HG03575 (cell line): ENCODE results near the gene LYST.

Source experiments
- ATAC-seq: cut with Tn5 transposase; IDR thresholded peaks from one replicate; pipeline ENCODE4 v1.9.1; 2021; ENCODE audit not compliant: unreplicated experiment, insufficient number of reproducible peaks, low FRiP score; ENCODE audit errors: extremely low read depth

The LYST gene

DNA sequence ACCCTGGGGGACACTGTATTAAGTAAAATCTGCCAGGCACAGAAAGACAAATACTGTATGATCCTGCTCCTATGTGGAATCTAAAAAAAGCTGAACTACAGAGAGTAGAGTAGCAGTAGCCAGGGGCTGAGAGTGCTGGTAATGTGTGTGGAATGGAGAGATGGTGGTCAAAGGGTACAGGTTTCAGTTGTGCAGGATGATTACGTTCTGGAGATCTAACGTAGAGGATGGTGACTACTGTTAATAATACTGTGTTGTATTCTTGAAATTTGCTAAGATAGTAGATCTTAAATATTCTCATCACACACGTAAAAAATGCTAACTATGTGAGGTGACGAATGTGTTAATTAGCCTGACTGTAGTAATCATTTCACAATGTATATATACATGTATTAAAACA, 177.3 kb downstream of the LYST start:
- no peak for ATAC-seq

DNA sequence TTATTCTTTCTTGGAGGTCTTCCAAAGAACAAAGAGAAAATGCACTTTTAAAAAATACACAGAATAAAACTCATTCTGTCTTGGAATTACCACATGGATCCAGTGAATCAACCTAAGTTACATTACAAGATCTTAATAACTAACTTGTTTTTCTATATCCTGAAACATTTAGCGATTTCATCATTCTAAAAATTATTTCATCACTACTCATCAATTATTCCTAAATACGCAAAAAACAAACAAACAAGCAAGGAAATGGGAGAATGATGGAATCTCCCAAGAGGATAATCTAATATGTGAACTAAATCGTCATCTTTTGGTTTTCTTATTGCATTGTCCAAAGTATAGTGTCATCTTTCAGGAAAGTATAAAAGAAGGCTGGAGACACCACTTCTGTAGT, 178.6 kb downstream of the LYST start:
- no peak for ATAC-seq

DNA sequence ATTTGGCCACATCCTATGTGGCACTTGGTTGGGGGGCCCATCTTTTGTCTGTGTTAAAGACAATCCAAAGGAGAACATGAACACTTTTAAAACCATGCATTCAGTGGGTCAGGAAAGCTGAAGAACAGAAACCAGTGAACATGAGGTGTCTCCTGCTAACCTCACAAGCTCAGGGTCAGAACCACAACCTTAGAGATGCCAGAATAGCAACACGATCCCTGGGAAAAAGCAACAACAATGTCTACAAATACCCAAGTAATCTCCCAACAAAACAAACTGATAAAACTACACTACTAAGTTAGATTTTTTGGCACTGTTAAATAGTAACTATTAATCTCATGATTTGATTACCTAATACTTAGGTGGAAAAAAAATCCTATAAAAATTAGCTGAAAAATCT, 183.1 kb downstream of the LYST start:
- no peak for ATAC-seq

DNA sequence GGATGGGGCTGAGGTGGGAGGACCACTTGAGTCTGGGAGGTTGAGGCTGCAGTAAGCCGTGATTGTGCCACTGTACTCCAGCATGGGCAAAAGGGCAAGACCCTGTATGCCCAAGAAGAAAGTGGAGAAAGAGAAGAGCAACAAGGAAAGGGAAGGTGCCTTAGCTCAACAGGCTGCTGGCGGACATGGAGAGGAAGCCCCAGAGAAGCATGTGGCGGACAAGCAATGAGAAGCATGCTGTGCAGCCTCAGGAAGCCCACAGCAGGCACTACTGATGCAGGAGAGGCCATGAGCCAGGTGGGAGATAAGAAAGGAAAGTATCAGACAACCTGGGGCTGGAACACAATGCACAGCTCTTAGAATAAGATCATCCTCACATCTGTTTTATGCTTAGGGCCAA, 184.5 kb downstream of the LYST start:
- no peak for ATAC-seq

DNA sequence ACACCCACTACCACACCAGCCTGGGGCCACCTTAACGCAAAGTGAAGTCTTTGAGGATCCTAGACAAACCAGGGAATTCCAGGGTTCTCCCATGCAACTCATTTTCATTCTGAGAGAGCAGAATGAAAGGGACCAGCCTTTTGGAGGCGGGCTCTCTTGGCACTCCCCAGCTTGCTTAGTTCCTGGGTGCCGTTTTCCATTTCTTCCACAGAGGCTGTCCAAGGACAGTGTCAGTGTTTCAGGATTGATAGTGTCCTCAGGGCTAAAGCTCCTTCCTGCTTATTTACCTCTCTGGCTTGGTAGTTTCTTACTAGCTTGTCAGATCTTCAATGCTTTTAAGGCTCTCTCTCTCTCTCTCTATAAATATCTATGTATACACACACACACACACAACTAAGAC, 187.1 kb downstream of the LYST start:
- ATAC-seq, result no peak

DNA sequence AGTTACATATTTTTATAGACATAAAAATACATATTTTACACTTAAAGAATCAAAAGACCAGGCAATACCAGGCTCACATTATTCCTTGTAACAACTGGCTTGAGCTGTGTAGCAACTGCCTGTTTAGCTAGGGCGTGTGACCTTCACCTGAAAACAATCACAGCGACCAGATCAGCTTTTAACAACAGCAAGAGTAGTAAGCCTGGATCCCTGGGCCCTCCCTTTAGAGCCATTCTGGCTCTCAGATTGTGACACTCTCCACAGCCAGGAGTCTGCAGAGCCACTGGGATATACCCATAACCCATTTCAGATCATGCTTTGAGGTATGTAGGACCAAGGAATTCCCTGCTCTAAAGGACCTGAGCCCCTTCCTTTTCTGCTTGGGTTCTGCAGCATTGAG, 187.7 kb downstream of the LYST start:
- ATAC-seq, result no peak

DNA sequence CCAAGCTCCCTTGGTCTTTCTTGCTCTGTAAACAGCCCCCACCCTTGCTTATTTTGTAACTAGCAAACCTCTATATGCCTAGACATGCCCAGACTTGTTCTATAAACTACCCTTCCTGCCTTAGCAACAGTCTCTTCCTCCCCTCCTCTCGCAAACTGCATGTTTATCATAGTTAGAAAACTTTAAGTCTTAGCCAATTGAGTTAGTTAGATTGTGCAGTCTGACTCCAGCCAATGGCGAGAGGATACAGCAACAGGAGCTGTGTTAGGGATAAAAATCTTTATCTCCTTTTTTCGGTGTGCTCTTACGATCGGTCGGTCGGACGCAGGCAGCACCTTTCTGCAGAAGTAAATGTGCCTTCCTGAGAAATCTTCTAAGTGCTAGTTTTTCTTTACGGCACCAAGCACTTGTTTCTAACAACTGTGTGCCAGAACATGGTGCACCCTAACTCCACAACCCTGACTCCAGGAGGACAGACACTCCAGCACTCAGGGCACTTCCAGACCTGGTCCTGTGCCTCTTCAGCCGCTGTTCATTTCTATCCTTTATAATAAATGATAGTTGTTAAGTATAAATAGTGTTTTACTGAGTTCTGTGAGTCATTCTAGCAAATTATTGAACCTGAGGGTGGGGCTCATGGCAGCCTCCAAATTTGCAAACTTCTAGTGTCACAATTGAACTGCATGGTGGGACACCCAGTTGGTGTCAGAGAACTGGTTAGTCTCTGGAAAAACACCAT, 191.4 kb downstream of the LYST start:
- no peak for ATAC-seq

DNA sequence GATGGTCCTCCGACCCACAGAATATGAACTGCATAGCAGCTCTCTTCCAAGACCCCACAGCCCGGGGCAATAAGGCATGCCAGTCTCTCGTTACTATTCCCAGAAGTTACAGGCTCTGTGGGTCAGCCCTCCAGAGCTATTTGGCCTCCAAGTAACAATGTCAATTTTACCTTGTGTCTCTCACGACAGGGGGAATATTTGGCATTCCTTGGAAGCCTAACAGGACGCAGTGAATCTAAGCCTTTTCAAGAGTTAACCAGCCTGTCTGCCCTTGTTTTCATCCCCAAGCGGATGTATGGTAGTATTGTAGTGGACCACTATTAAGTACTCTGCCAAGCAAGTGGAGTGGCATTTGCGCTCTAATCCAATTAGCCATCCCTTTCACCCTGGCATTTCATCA, 192.7 kb downstream of the LYST start:
- ATAC-seq, result no peak

DNA sequence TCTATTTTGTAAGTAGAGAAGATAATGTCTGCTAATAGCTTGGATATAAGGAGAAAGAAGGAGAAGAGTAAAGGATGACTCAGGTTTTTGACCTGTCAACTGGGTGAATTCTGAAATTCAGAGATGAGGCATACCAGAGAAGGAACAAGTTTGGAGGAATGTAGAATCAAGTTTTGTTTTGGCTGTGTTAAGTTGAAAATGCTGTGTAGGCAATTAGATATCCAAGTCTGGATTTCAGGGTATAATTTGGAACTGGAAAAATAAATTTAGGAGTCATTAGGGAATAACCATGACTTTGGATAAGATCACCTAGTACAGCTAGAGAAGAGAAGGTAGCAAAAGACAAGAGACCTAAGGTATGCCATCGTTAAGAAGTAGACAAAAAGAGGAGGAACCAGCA, 194.7 kb downstream of the LYST start:
- ATAC-seq, result no peak

DNA sequence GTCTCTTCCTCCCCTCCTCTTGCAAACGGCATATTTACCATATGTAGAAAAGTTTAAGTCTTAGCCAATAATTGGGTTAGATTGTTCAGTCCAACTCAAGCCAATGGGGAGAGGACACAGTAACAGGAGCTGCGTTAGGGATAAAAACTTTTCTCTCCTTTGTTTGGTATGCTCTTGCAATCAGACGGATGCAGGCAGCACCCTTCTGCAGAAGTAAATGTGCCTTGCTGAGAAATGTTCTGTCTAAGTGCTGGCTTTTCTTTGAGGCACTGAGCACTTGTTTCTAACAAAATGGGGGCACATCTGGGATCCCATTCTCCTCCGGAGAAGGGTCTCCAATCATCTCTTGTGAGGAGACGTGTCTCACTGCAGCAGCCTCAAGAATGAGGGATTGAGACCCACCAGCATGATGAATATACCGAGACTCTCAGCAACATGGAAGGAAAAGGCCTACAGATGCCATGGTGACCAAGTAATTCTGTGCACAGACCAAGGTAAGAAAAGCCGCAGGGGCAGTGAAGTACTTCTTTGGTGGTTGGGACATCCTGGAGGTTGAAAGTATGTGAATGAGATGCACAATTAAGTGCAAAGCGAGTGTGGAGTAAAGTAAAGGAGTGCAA, 196.4 kb downstream of the LYST start:
- no peak for ATAC-seq

DNA sequence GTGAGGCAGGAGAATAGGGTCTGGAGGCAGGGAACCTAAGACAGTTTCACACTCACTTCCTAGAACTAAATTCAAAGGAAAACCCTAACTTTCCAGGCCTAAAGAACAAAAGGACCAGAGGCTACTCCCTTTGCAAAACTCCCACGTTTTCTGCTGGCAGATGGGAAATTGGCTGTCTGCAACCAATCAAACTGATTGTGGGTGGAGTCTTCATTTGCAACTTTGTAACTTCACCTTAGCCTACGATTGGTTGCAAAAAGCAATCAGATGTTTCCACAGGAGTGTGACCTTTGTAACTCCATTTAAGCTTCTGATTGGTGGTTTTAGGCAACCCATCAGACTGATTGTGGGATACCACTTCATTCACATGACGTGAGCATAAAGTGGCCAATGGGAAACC, 197.4 kb downstream of the LYST start:
- ATAC-seq, result no peak

DNA sequence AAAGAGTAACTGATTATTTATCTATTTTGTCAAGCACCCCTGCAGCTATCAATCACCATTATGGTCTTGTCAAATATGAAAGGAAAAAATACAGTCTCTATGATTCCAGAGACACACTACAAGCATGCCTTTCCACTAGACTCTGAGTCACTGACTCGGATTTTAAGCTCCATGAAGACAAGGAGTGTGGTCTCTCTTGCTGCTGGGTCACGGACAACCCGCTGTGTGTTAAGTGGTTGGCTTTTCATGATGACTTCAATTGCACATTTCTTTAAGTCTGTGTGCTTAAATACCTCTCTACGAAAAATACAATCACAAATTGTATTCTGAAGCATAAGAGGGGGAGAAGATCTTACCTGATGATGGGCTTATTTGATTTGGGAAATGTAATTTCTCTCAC, 203.1 kb downstream of the LYST start:
- ATAC-seq, result no peak

DNA sequence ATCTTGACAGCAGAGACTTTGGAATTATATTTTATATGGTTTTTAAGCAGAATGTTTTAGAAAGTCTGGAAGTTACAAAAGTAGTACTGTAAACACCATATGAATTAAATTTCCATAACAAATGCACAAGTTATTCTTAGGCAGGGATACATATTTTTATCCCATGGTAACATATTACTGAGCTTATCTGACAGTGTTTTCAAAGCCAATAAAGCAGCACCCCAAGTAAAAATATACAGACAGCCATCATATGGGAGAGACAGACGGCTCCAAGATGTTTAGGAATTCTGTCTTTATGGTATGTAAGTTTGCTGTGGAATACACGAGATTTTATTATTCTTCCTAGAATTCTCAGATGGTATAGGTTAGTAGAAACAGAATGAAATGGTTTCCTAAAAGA, 205.1 kb downstream of the LYST start:
- ATAC-seq, result no peak

DNA sequence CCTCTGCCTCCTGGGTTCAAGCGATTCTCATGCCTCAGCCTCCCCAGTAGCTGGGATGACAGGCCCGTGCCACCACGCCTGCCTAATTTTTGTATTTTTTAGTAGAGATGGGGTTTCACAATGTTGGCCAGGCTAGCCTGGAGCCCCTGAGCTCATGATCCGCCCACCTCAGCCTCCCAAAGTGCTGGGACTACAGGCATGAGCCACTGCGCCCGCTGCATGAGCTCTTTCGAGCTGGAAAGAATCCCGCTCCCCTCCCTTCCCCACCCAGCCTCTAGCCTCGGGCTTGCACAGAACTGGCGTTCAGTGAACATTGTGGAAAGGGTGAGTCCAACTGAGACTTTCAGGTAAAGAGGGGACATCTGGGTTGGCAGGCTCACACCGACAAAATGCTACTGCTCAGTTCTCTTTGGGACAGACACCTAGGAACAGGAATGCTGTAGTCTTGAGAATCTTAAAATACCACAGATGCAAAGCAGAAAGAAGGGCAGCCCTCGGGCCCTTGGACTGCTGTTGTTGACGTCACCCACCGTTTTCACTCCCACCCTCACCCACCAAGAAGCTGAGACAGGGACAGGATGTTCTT, 207.4 kb downstream of the LYST start:
- ATAC-seq, result no peak

DNA sequence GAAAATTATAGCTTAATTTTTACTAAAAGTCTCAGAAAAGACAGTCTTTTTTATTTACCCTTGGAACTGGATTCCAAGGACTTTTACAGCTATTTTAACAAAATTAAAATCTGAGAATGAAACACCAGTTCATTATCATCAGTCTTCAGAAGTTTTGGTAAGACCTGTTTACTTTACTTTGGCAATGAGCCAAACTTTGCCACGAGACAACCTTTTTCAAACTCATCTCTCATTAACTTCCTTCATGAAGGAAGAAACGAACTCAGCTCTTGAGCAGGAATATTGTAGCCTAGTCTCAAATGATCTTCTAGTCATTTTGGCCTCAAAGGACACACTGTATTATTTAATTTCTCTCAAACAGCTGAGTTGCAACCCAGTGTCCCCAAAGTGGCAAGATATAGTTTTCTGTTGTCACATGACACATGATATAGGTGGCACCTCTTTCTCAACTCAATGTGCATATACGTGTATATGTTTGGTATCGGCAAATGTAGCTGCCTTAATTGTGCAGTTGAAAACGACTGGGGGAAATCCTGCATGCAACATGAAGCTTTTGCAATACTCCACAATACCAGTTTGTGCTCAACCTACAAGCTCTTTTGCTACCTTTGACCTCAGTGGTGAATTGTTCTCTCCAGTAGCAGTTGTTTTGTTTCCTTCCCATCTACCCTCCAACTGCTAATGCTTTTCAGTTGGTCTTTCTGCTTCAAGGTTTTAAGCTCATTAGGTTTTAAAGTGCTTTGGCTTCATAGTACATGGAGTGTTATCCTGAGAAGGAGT, 208.8 kb downstream of the LYST start:
- no peak for ATAC-seq

DNA sequence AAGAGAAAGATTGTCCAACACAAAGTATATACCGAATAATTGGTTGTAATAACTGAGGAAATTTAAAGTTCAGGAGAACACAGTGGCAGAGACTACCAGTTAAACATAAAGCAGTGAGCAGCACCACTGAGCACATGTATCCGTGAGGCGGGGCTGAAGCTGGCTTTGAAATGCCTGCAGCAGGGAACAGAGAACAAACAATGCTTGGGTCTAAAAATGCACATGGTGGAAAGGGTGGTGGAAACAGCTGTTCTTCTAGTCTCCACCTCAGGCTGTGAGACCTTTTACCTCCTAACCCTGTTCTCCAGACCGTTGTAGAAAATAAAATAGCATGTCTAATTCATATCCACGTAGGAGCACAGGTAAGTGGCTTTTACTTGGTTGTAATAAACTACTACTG, 209.4 kb downstream of the LYST start:
- ATAC-seq, result no peak

DNA sequence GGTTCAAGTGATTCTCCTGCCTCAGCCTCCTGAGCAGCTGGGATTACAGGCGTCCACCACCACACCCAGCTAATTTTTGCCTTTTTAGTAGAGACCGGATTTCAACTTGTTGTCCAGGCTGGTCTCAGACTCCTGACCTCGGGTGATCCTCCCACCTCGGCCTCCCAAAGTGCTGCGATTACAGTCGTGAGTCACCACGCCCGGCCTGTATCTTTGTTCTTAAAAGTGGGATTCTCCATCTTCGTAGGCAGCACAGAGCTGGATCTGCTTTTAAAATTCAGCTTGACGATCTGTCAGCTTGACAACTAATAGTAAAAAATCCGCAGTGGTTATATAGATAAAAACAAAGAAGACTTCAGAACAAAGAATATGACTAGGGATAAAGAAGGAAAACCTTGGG, 214.3 kb downstream of the LYST start:
- no peak for ATAC-seq

DNA sequence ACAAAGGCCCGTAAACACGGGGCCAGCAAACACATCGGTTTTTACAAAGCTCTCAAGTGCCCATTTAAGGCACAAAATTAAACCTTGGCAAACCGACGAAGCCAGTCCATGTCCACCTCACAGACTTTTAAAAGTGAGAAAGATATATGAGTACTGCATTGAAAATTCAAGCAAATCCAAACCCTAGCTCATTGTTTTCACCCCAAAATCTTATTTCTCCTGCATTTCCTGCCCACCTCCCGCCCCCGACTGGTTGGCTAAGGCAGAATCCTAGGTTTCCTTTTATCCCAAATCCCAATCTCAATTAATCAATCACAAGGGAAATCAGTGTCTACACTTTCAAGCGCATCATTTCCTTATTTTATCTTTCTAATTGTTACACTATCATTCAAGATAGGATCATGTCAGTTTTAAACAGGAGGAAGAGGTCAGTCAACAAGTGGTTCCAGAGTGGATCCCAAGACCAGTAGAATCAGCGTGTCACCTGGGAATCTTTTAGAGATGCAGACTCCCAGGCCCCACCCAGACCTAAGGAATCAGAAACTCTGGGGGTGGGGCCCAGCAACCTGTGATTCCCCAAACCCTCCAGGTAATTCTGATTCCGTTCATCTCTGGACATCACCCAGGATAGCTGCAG, 215.4 kb downstream of the LYST start:
- ATAC-seq, result no peak

DNA sequence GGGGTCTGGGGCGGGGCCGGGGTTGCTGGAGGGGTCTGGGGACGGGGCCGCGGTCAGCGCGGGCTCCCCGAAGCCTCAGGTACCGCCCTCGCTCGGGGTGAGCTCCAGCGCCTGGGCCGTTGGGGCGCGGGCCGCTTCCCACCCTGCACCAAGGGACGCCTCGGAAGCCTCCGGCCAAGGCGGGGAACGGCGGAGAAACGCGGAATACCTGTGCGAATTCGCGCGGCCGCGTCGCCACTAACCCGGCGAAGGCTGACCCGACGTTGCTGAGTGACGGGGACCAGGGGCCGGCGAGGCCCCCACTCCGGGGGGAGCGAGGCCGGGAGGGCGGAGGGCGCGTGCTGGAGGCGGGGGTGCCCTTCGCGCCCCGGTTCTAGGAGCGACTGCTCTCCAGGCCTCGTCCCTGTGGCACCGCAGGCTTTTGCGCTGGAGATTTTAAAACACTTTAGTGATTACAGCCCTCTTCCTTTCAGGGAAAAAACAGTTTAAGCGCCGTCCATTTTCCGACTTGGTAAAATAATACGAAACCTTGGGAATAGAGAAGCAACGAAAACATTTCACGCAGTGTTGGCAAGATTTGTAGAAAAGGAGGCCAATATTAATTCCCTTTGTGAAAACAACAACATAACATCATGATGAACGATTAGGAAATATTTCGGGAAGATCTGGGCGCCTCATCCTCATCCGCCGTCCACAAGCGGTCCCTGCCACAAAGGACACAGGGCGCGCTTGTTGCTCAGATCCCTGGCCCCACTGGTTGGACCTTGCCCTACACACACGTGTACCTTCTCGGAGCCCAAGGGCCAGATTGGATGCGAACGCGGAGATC, 216.2 kb downstream of the LYST start:
- no peak for ATAC-seq
